ENCODE results near the gene HTD2. TPM values are rescaled to one million over a fixed set of nuclear protein-coding genes. Genes with fewer than 3 reads are reported as not detected.
"Not testable (repeated sequence)": the region's sequence is repeated elsewhere in the genome, so short reads cannot be mapped to it uniquely, and the experiment has no call there.

Gene HTD2
- polyA plus RNA-seq, 1 experiment = 5.2 TPM

- H3K4me3 ChIP-seq (ENCODE audit: low read depth, low read length) = no peak overlapping the region
- no peaks in the 10 kb centered on the region; the same call in 1 of the 2 replicates for H3K36me3 ChIP-seq (ENCODE audit: control insufficient read depth, insufficient read depth, low read length)
- no peak for DNase-seq (ENCODE audit: low read depth)
- TF ChIP-seq CTCF (IDR thresholded peaks at IDR 0.05; ENCODE audit: insufficient read depth, low read depth, low read length) = no peak
- no peaks in the 10 kb centered on the region for H3K27me3 ChIP-seq (ENCODE audit: control insufficient read depth, insufficient read depth, low read length)
- POLR2A ChIA-PET = no interaction called here
- CTCF ChIA-PET = interaction anchor here (2.1 kb wide), 1 partner anchor 15 kb away, joined by 8 read pairs; no protein-coding TSS in a partner anchor
Observed at GRCh38 chr3:58285334-58285733, 21.0 kb upstream of the HTD2 start.

- DNase-seq (ENCODE audit: low read depth) = no peak
- POLR2A ChIA-PET = no interaction called here
- H3K36me3 ChIP-seq (ENCODE audit: control insufficient read depth, insufficient read depth, low read length) = no peaks in the 10 kb centered on the region; the same call in 1 of the 2 replicates
- CTCF ChIA-PET = interaction anchor here (1.3 to 1.8 kb wide), 2 partner anchors 19 to 49 kb away, joined by 4 to 9 read pairs; partner anchors contain the start of genes ABHD6, HTD2 and RPP14
- H3K4me3 ChIP-seq (ENCODE audit: low read depth, low read length) = no peak overlapping the region
- TF ChIP-seq CTCF (IDR thresholded peaks at IDR 0.05; ENCODE audit: insufficient read depth, low read depth, low read length) = no peak
- no peaks in the 10 kb centered on the region for H3K27me3 ChIP-seq (ENCODE audit: control insufficient read depth, insufficient read depth, low read length)
Observed at GRCh38 chr3:58287354-58287753, 19.0 kb upstream of the HTD2 start.

GRCh38 chr3:58288011-58288728 is 18.1 kb upstream of the HTD2 start:
- Histone ChIP-seq H3K27me3 (ENCODE audit: control insufficient read depth, insufficient read depth, low read length) (no peaks in the 10 kb centered on the region), H3K36me3 (ENCODE audit: control insufficient read depth, insufficient read depth, low read length) (no peaks in the 10 kb centered on the region; the same call in 1 of the 2 replicates), H3K4me3 (ENCODE audit: low read depth, low read length) (no peak overlapping the region)
- POLR2A ChIA-PET = no interaction called here
- CTCF ChIA-PET = interaction anchor here (0.7 to 1.8 kb wide), 2 partner anchors 18 to 101 kb away, joined by 3 to 9 read pairs; partner anchors contain the start of genes HTD2 and RPP14
- TF ChIP-seq CTCF (IDR thresholded peaks at IDR 0.05; ENCODE audit: insufficient read depth, low read depth, low read length) = no peak
- DNase-seq (ENCODE audit: low read depth) = no peak

GRCh38 chr3:58288964-58289613 is 17.2 kb upstream of the HTD2 start:
- H3K4me3 ChIP-seq (ENCODE audit: low read depth, low read length); DNase-seq (ENCODE audit: low read depth); H3K36me3 ChIP-seq (ENCODE audit: control insufficient read depth, insufficient read depth, low read length); H3K27me3 ChIP-seq (ENCODE audit: control insufficient read depth, insufficient read depth, low read length); POLR2A ChIA-PET: not testable (repeated sequence)
- CTCF ChIA-PET = interaction anchor here (0.7 kb wide), 1 partner anchor 102 kb away, joined by 3 read pairs; no protein-coding TSS in a partner anchor

- POLR2A ChIA-PET; H3K27me3 ChIP-seq (ENCODE audit: control insufficient read depth, insufficient read depth, low read length); DNase-seq (ENCODE audit: low read depth); H3K36me3 ChIP-seq (ENCODE audit: control insufficient read depth, insufficient read depth, low read length); H3K4me3 ChIP-seq (ENCODE audit: low read depth, low read length); CTCF ChIA-PET: not testable (repeated sequence)
Observed at GRCh38 chr3:58290446-58290845, 15.9 kb upstream of the HTD2 start.

- ChIA-PET CTCF (interaction anchor here (0.6 to 6.0 kb wide), 7 partner anchors 8 to 141 kb away, joined by 3 to 29 read pairs (median 4); partner anchors contain the start of genes HTD2 and RPP14), POLR2A (no interaction called here)
- no peak for TF ChIP-seq CTCF (IDR thresholded peaks at IDR 0.05; ENCODE audit: insufficient read depth, low read depth, low read length)
- H3K4me3 ChIP-seq (ENCODE audit: low read depth, low read length) = no peak overlapping the region
- DNase-seq (ENCODE audit: low read depth) = no peak
- no peaks in the 10 kb centered on the region for H3K27me3 ChIP-seq (ENCODE audit: control insufficient read depth, insufficient read depth, low read length)
- H3K36me3 ChIP-seq (ENCODE audit: control insufficient read depth, insufficient read depth, low read length) = no peaks in the 10 kb centered on the region; the same call in 1 of the 2 replicates
Observed at GRCh38 chr3:58291671-58292338, 14.5 kb upstream of the HTD2 start.
